ENCODE data around the gene EVX1. TPM values are rescaled to one million over a fixed set of nuclear protein-coding genes. Genes with fewer than 3 reads are reported as not detected.
A peak's percentile ranks its signal among the peaks of the same experiment; 100 is the strongest.

Gene EVX1
- total and polyA plus RNA-seq, 2 experiments from 2014 or later, result not detected

GRCh38 chr7:27197137-27198042 is 45.2 kb upstream of the EVX1 start:
- H3K36me3 ChIP-seq, result no peaks in the 10 kb centered on the region
- no peak for TF ChIP-seq CTCF (IDR thresholded peaks at IDR 0.05; ENCODE audit: low read depth, low read length)
- H3K27ac ChIP-seq, result no peak overlapping the region
- DNase-seq (ENCODE audit: low read depth in 1 of 2, low spot score in 1 of 2), result no peak
- no peak overlapping the region for H3K4me3 ChIP-seq
- H3K4me1 ChIP-seq (ENCODE audit: low read depth), result no peaks in the 10 kb centered on the region
- no peaks in the 10 kb centered on the region for H3K9me3 ChIP-seq (ENCODE audit: low read depth)
- H3K27me3 ChIP-seq, result peaks cover 98% of the 10 kb centered on the region

- Histone ChIP-seq H3K36me3 (no peaks in the 10 kb centered on the region), H3K9me3 (ENCODE audit: low read depth) (no peaks in the 10 kb centered on the region), H3K27ac (no peak overlapping the region), H3K27me3 (peaks cover 98% of the 10 kb centered on the region), H3K4me1 (ENCODE audit: low read depth) (no peaks in the 10 kb centered on the region), H3K4me3 (no peak overlapping the region)
- DNase-seq (ENCODE audit: low read depth in 1 of 2, low spot score in 1 of 2), result no peak
- TF ChIP-seq CTCF (IDR thresholded peaks at IDR 0.05; ENCODE audit: low read depth, low read length), result no peak
These were observed 44.3 kb upstream of the EVX1 start for GRCh38 chr7:27198138-27198841.

GRCh38 chr7:27198871-27199801 is 43.5 kb upstream of the EVX1 start:
- Histone ChIP-seq H3K9me3 (ENCODE audit: low read depth) (no peaks in the 10 kb centered on the region), H3K36me3 (no peaks in the 10 kb centered on the region), H3K27me3 (peaks cover 98% of the 10 kb centered on the region), H3K27ac (no peak overlapping the region), H3K4me1 (ENCODE audit: low read depth) (no peaks in the 10 kb centered on the region), H3K4me3 (peak overlapping the region; percentile 8)
- no peak for TF ChIP-seq CTCF (IDR thresholded peaks at IDR 0.05; ENCODE audit: low read depth, low read length)
- peak in 1 of 2 donors; percentile 29 for DNase-seq (ENCODE audit: low read depth in 1 of 2, low spot score in 1 of 2)

DNA sequence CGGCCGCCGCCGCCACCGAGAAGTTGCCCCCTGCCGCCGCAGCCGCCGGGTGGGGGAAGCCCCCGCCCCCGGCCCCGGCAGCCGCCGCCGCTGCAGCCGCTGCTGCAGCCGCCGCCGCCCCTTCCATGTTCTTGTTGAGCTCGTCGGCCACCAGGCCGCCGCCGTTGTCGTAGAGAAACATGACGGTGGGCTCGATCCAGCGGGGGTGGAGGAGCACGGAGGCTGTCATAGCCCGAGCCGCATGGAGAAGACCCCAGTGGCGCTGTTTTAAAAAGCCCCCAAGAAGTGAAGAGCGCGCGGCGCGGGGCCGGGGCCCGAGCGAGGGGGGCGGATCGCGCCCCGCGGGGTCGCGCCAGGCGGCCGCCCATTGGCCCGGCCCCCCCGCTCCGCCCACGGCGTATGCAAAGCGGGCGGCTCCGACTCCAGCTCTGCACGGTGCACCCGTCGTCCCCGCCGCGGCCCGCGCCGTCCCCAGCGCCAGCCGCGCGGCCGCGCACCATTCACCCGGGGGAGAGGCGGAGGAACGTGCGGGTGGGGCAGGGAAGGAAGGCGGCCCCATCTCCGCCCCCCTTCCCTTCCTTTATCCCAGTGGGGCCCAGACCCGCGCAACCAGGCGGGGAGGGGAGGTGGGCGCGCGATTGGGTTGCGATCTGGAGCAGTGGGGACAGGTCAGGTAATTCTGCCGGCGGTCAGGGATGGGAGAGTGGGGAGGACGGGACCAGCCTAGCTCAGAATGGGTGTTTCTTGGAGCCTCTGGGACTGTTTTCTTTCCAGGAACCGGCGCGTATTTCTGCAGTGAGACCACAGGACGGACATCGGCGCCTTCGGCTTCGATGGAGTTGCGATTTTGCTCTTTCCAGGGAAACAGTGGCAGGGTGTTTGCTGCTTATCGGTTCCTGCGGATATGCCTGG is 42.5 kb upstream of the EVX1 start, which contains the start of gene HOXA13:
Gene HOXA13, minus strand, starts transcription at position 243 of the 912 bp plus-strand sequence. Its CDS starts 14 bp downstream, at position 229.
- TF ChIP-seq CTCF (IDR thresholded peaks at IDR 0.05; ENCODE audit: low read depth, low read length), result no peak
- Histone ChIP-seq H3K4me1 (ENCODE audit: low read depth) (no peaks in the 10 kb centered on the region), H3K36me3 (no peaks in the 10 kb centered on the region), H3K9me3 (ENCODE audit: low read depth) (no peaks in the 10 kb centered on the region), H3K4me3 (peak within 1 kb of the TSS; percentile 25), H3K27me3 (peaks cover 98% of the 10 kb centered on the region), H3K27ac (no peak within 1 kb of the TSS)
- DNase-seq (ENCODE audit: low read depth in 1 of 2, low spot score in 1 of 2), result peak in 1 of 2 donors; percentile 67

Data from cardiac muscle cell (in vitro differentiated cells and primary cell).